Gastrocnemius medialis (tissue), 4 donors: ENCODE data around the gene CNOT4. TPM values are rescaled to one million over a fixed set of nuclear protein-coding genes. Genes with fewer than 3 reads are reported as not detected.

ENCODE experiments used
- ATAC-seq, 2 donors: fragments of 150-250 bp; one replicate each; pipeline ENCODE4 v1.9.1; 2016
- DNase-seq, 2 donors: peaks; one replicate each; pipeline ENCODE4 v3.0.0-alpha.2; 2019
- H3K27ac ChIP-seq, 4 donors: fragments of 200-600 bp; sonication (generic); 1 replicate in 1 of 4; 2 replicates in 3 of 4; pipeline ENCODE4 v1.5.1; 2016 to 2018; ENCODE audit warnings: mild to moderate bottlenecking in 2 of 4, moderate library complexity in 1 of 4
- H3K27me3 ChIP-seq, 3 donors: fragments of 200-600 bp; sonication (generic) in 2 of 3; 1 replicate in 1 of 3; 2 replicates in 2 of 3; pipeline versions ENCODE4 v1.5.1 to v1.6.0; 2016 to 2019; ENCODE audit warnings: mild to moderate bottlenecking in 1 of 3, moderate library complexity in 1 of 3
- H3K36me3 ChIP-seq, 2 donors: fragments of 200-600 bp; sonication (generic) in 1 of 2; one replicate each; pipeline ENCODE4 v1.5.1; 2017 to 2018
- H3K4me1 ChIP-seq, 2 donors: fragments of 200-600 bp; sonication (generic) in 1 of 2; one replicate each; pipeline ENCODE4 v1.5.1; 2016 to 2017; ENCODE audit warnings: mild to moderate bottlenecking in 2 of 2
- H3K4me3 ChIP-seq, 4 donors: fragments of 200-600 bp; sonication (generic) in 3 of 4; 1 replicate in 1 of 4; 2 replicates in 3 of 4; pipeline ENCODE4 v1.5.1; 2016 to 2019; ENCODE audit warnings: mild to moderate bottlenecking in 2 of 4
- H3K9me3 ChIP-seq, 3 donors: fragments of 200-600 bp; sonication (generic) in 2 of 3; 1 replicate in 1 of 3; 2 replicates in 2 of 3; pipeline ENCODE4 v1.5.1; 2016 to 2019
- POLR2A ChIP-seq, 2 donors: fragments of 450-650 bp; IDR thresholded peaks; one replicate each; pipeline ENCODE4 v1.6.1; 2017; ENCODE audit warnings: antibody characterized with exemption in 2 of 2, mild to moderate bottlenecking in 2 of 2, moderate library complexity in 2 of 2
- in situ Hi-C, 4 donors: fragments of 200-750 bp; cut with MboI; loops; one replicate each; pipeline versions ENCODE4 v1.15.0 to v1.8.0; 2017; ENCODE audit warnings: low sequenced_read_pairs in 4 of 4
- intact Hi-C: fragments of 100-400 bp; cut with DNase I; formaldehyde crosslinking; loops from one replicate; pipeline ENCODE4 v1.15.1; 2023; ENCODE audit warnings: low total_unique reads
- total RNA-seq, 4 donors: library from RNA; depleted of rRNA; stranded (reverse); fragments of >200 nt; gene quantifications; one replicate each; pipeline versions ENCODE4 v1.1.0 to v1.2.3, GENCODE V29; 2016
- TF ChIP-seq, protein P1 (sequence below), 5 experiments: fragments of 450-650 bp in 3 of 5; fragments of 200-600 bp in 2 of 5; sonication (generic) in 2 of 5; IDR thresholded peaks in 4 of 5; conservative IDR thresholded peaks in 1 of 5; 1 replicate in 4 of 5; 2 replicates in 1 of 5; pipeline ENCODE4 v1.5.1; 2016 to 2019; ENCODE audit warnings: antibody characterized with exemption in 5 of 5, mild to moderate bottlenecking in 3 of 5, moderate library complexity in 3 of 5

The CNOT4 gene
- total RNA-seq, 4 donors from 2014 or later, result 25.5 to 38.1 (median 30.7) TPM

DNA sequence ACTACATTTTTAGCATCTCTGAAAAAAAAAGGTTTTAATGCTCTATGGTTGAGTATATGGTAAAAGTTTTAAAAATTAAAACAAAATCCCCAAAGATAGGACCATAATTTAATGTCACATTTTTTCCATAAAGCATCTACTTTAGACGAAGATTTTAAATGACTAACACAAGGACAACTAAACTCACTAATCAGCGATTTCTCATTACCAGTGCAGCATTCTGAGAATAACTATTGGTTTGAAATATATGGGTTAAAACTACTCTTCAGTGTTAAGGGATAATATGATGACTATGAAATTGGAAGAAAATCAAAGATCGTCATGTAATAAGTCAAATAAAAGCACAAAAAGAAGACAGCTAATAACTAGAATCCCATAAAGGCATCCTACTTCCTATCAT is 118.4 kb downstream of the CNOT4 start:
- in situ Hi-C loops, result no loop called here
- no peak for ATAC-seq
- H3K36me3 ChIP-seq, result peaks cover 0 to 23% of the 10 kb centered on the region in 2 donors
- H3K27ac ChIP-seq, result no peak overlapping the region
- no peaks in the 10 kb centered on the region for H3K9me3 ChIP-seq
- intact Hi-C loops, result no loop called here
- H3K4me1 ChIP-seq, result peaks cover 10 to 19% of the 10 kb centered on the region in 2 donors
- H3K27me3 ChIP-seq, result no peaks in the 10 kb centered on the region
- H3K4me3 ChIP-seq, result no peak overlapping the region
- DNase-seq, result no peak
- no peak for TF ChIP-seq POLR2A (IDR thresholded peaks at IDR 0.05)
- TF ChIP-seq, protein P1, sequence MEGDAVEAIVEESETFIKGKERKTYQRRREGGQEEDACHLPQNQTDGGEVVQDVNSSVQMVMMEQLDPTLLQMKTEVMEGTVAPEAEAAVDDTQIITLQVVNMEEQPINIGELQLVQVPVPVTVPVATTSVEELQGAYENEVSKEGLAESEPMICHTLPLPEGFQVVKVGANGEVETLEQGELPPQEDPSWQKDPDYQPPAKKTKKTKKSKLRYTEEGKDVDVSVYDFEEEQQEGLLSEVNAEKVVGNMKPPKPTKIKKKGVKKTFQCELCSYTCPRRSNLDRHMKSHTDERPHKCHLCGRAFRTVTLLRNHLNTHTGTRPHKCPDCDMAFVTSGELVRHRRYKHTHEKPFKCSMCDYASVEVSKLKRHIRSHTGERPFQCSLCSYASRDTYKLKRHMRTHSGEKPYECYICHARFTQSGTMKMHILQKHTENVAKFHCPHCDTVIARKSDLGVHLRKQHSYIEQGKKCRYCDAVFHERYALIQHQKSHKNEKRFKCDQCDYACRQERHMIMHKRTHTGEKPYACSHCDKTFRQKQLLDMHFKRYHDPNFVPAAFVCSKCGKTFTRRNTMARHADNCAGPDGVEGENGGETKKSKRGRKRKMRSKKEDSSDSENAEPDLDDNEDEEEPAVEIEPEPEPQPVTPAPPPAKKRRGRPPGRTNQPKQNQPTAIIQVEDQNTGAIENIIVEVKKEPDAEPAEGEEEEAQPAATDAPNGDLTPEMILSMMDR (IDR thresholded peaks at IDR 0.05 in 4 of 5, conservative IDR thresholded peaks at IDR 0.05 in 1 of 5), result no peak

DNA sequence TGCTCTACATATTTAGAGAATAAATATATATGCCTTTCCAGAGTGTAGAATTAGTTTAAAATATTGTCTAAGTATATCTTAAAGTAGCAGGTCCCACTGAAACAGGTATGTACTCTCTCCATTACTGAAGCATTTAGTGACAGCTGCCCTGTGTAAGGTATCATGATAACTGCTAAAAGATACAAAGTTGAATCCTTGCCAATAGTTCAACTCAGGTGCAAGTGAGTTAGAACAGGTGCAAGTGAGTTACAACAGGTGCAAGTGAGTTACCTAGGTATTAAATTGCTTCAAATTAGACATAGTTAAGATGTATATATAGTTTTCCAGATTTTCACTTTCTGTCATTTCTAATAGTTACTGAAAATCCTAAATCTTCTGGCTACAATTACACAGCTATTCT is 119.1 kb downstream of the CNOT4 start:
- Histone ChIP-seq H3K27ac (no peak overlapping the region), H3K27me3 (no peaks in the 10 kb centered on the region), H3K4me3 (no peak overlapping the region), H3K4me1 (peaks cover 10 to 19% of the 10 kb centered on the region in 2 donors), H3K36me3 (peaks cover 0 to 23% of the 10 kb centered on the region in 2 donors), H3K9me3 (no peaks in the 10 kb centered on the region)
- in situ Hi-C loops, result no loop called here
- no peak for ATAC-seq
- DNase-seq, result no peak
- TF ChIP-seq, protein P1 (IDR thresholded peaks at IDR 0.05 in 4 of 5, conservative IDR thresholded peaks at IDR 0.05 in 1 of 5), result no peak
- TF ChIP-seq POLR2A (IDR thresholded peaks at IDR 0.05), result no peak
- intact Hi-C loops, result no loop called here

DNA sequence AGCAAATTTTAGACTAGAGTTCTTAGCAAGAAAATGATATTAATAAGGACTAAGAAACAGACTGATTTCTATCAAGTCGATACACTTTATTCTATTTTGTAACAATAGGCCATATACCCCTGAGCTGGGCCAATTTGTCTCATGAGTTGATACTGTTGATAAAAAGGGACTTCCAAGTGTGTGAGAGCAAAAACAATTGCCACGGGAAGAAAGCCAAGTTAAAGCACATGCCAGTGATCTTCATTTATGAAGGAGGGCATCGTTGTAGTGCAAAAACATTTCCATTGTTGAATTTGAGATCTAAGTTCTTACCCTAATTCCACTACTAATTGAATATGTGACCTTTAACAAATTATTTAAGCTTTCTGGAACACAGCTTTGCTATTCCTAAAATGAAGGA is 119.9 kb downstream of the CNOT4 start:
- in situ Hi-C loops, result no loop called here
- Histone ChIP-seq H3K4me3 (no peak overlapping the region), H3K9me3 (no peaks in the 10 kb centered on the region), H3K27me3 (no peaks in the 10 kb centered on the region), H3K36me3 (peaks cover 0 to 17% of the 10 kb centered on the region in 2 donors), H3K4me1 (peaks cover 10 to 19% of the 10 kb centered on the region in 2 donors), H3K27ac (no peak overlapping the region)
- intact Hi-C loops, result no loop called here
- TF ChIP-seq POLR2A (IDR thresholded peaks at IDR 0.05), result no peak
- TF ChIP-seq, protein P1 (IDR thresholded peaks at IDR 0.05 in 4 of 5, conservative IDR thresholded peaks at IDR 0.05 in 1 of 5), result no peak
- ATAC-seq (no peak), DNase-seq (no peak)

DNA sequence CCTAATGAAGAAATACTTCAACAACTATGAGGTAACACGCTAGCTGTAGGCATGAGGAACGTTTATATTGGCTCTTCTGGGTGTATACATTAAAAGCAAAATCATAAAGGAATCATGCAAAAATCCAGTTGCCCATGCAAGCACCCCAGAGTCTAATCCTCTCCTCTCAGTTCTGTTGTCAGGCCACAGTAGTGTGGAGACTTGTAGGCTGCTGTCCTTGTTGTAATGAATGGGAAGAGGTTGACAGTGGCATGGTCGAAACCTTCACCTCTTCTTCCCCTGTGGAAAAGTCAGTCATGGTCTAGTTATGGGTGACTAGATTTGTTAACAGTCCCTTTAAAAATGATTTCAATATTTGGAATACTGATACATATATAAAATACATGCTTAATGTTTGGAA is 121.3 kb downstream of the CNOT4 start:
- ATAC-seq, result no peak

More for the DNA sequence above, 121.3 kb downstream of the CNOT4 start:
- H3K4me1 ChIP-seq, result peaks cover 14 to 19% of the 10 kb centered on the region in 2 donors
- TF ChIP-seq, protein P1 (IDR thresholded peaks at IDR 0.05 in 4 of 5, conservative IDR thresholded peaks at IDR 0.05 in 1 of 5), result no peak
- TF ChIP-seq POLR2A (IDR thresholded peaks at IDR 0.05), result no peak
- in situ Hi-C loops, result no loop called here
- H3K27me3 ChIP-seq, result no peaks in the 10 kb centered on the region
- peaks cover 0 to 6% of the 10 kb centered on the region in 2 donors for H3K36me3 ChIP-seq
- intact Hi-C loops, result no loop called here
- H3K9me3 ChIP-seq, result no peaks in the 10 kb centered on the region
- no peak overlapping the region for H3K27ac ChIP-seq
- H3K4me3 ChIP-seq, result no peak overlapping the region
- DNase-seq, result no peak
